ENCODE measurements around the gene KCTD15. TPM values are rescaled to one million over a fixed set of nuclear protein-coding genes. Genes with fewer than 3 reads are reported as not detected.

KCTD15 gene
- polyA plus RNA-seq, 1 donor (not counting 4 experiments of a cell fraction or from before 2014, with no cell fraction given), result 16.2 TPM

DNA sequence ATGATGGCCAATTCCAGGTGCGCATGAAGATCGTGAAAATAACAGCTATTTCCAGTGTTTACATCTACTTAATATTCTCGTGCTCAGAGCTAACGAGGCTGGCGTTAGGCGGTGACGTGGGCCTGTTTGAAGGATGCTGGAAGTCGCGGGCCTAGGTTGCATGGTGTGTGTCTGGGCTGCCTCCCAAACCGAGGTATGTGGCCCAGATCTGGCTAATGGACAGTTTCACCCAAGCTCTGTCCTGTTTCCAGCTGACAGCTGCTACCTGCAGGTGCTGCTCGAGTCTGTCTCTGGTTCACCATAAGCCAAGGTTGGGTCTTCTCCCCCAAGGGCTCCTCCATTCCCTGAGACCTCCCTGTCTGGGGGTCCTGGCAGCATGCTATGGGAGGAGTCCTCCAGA is 40.5 kb upstream of the KCTD15 start:
- H3K27ac ChIP-seq (ENCODE audit: control insufficient read depth, insufficient read depth, low read length), result no peak overlapping the region
- no peaks in the 10 kb centered on the region for H4K20me1 ChIP-seq (ENCODE audit: control insufficient read depth, extremely low read depth, insufficient read depth, low read length)
- no peaks in the 10 kb centered on the region for H3K4me1 ChIP-seq (ENCODE audit: control insufficient read depth, extremely low read depth, insufficient read depth, low read length)
- H3K9me3 ChIP-seq (ENCODE audit: control insufficient read depth, low read depth, low read length), result no peaks in the 10 kb centered on the region
- H3K4me2 ChIP-seq (ENCODE audit: control insufficient read depth, extremely low read depth, insufficient read depth, low read depth, low read length), result no peak overlapping the region
- H3K9ac ChIP-seq (ENCODE audit: control insufficient read depth, extremely low read depth, insufficient read depth, low read length), result no peak overlapping the region
- dilution Hi-C loops (cut with MboI; ENCODE audit: extremely low pct_ligation_motif_present, low sequenced_read_pairs), result no loop called here
- no peak overlapping the region for H2AFZ ChIP-seq (ENCODE audit: control insufficient read depth, low read length)
- no peaks in the 10 kb centered on the region for H3K27me3 ChIP-seq (ENCODE audit: control insufficient read depth, extremely low read depth, insufficient read depth, low read length)
- H3K9me1 ChIP-seq (ENCODE audit: control insufficient read depth, extremely low read depth, insufficient read depth, low read length), result no peaks in the 10 kb centered on the region
- H3K4me3 ChIP-seq (ENCODE audit: control insufficient read depth in 2 of 3, extremely low read depth in 1 of 3, insufficient read depth in 2 of 3, low read depth in 1 of 3, low read length in 3 of 3), result no peak overlapping the region
- no peaks in the 10 kb centered on the region for H3K79me2 ChIP-seq (ENCODE audit: control insufficient read depth, insufficient read depth, low read length)
- FAIRE-seq (no peak), DNase-seq (ENCODE audit: low read depth, low spot score) (no peak)
- TF ChIP-seq, protein P1, sequence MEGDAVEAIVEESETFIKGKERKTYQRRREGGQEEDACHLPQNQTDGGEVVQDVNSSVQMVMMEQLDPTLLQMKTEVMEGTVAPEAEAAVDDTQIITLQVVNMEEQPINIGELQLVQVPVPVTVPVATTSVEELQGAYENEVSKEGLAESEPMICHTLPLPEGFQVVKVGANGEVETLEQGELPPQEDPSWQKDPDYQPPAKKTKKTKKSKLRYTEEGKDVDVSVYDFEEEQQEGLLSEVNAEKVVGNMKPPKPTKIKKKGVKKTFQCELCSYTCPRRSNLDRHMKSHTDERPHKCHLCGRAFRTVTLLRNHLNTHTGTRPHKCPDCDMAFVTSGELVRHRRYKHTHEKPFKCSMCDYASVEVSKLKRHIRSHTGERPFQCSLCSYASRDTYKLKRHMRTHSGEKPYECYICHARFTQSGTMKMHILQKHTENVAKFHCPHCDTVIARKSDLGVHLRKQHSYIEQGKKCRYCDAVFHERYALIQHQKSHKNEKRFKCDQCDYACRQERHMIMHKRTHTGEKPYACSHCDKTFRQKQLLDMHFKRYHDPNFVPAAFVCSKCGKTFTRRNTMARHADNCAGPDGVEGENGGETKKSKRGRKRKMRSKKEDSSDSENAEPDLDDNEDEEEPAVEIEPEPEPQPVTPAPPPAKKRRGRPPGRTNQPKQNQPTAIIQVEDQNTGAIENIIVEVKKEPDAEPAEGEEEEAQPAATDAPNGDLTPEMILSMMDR (optimal IDR thresholded peaks at IDR 0.05 in 1 of 3, IDR thresholded peaks at IDR 0.05 in 1 of 3, conservative IDR thresholded peaks at IDR 0.05 in 1 of 3; ENCODE audit: extremely low read depth in 1 of 3, insufficient read depth in 2 of 3, low read length in 3 of 3), result no peak
- no peak for TF ChIP-seq EZH2 (IDR thresholded peaks at IDR 0.05; ENCODE audit: low read length)
- no peaks in the 10 kb centered on the region for H3K36me3 ChIP-seq (ENCODE audit: control insufficient read depth in 2 of 2, extremely low read depth in 1 of 2, insufficient read depth in 2 of 2, low read length in 2 of 2)

DNA sequence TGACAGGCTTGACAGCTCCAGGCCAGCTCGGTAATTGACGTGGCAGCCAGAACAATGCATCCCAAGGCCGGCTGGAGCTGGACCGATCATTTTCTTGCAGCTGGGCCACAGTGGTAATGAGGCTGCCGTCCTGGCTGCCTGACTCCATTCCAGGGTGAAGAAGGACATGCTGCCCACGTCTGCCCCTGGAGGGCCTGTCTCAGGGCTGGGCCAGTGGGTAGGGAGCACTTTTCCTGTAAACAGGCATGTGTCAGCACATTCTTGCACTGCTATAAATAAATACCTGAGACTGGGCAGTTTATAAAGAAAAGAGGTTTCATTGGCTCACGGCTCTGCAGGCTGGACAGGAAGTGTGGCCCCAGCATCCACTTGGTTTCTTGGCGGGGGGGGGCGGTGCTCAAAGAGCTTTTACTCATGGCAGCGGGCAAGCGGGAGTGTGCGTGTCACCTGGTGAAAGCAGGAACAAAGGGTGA is 38.1 kb upstream of the KCTD15 start:
- Histone ChIP-seq H3K79me2 (ENCODE audit: control insufficient read depth, insufficient read depth, low read length) (no peaks in the 10 kb centered on the region), H3K4me1 (ENCODE audit: control insufficient read depth, extremely low read depth, insufficient read depth, low read length) (no peaks in the 10 kb centered on the region), H3K9ac (ENCODE audit: control insufficient read depth, extremely low read depth, insufficient read depth, low read length) (no peak overlapping the region), H3K9me3 (ENCODE audit: control insufficient read depth, low read depth, low read length) (no peaks in the 10 kb centered on the region), H3K9me1 (ENCODE audit: control insufficient read depth, extremely low read depth, insufficient read depth, low read length) (no peaks in the 10 kb centered on the region), H3K27me3 (ENCODE audit: control insufficient read depth, extremely low read depth, insufficient read depth, low read length) (no peaks in the 10 kb centered on the region), H4K20me1 (ENCODE audit: control insufficient read depth, extremely low read depth, insufficient read depth, low read length) (no peaks in the 10 kb centered on the region), H3K36me3 (ENCODE audit: control insufficient read depth in 2 of 2, extremely low read depth in 1 of 2, insufficient read depth in 2 of 2, low read length in 2 of 2) (no peaks in the 10 kb centered on the region), H3K27ac (ENCODE audit: control insufficient read depth, insufficient read depth, low read length) (no peak overlapping the region), H3K4me3 (ENCODE audit: control insufficient read depth in 2 of 3, extremely low read depth in 1 of 3, insufficient read depth in 2 of 3, low read depth in 1 of 3, low read length in 3 of 3) (no peak overlapping the region), H2AFZ (ENCODE audit: control insufficient read depth, low read length) (no peak overlapping the region), H3K4me2 (ENCODE audit: control insufficient read depth, extremely low read depth, insufficient read depth, low read depth, low read length) (no peak overlapping the region)
- DNase-seq (ENCODE audit: low read depth, low spot score) (no peak), FAIRE-seq (no peak)
- TF ChIP-seq EZH2 (IDR thresholded peaks at IDR 0.05; ENCODE audit: low read length), result no peak
- TF ChIP-seq, protein P1 (optimal IDR thresholded peaks at IDR 0.05 in 1 of 3, IDR thresholded peaks at IDR 0.05 in 1 of 3, conservative IDR thresholded peaks at IDR 0.05 in 1 of 3; ENCODE audit: extremely low read depth in 1 of 3, insufficient read depth in 2 of 3, low read length in 3 of 3), result no peak
- dilution Hi-C loops (cut with MboI; ENCODE audit: extremely low pct_ligation_motif_present, low sequenced_read_pairs), result no loop called here
